Femur (tissue), 1 donor: Measurements from ENCODE around the gene LGALS14.

Experiments used
- DNase-seq: peaks from one replicate; pipeline ENCODE4 v3.0.0-alpha.2; 2017

Gene LGALS14

DNA sequence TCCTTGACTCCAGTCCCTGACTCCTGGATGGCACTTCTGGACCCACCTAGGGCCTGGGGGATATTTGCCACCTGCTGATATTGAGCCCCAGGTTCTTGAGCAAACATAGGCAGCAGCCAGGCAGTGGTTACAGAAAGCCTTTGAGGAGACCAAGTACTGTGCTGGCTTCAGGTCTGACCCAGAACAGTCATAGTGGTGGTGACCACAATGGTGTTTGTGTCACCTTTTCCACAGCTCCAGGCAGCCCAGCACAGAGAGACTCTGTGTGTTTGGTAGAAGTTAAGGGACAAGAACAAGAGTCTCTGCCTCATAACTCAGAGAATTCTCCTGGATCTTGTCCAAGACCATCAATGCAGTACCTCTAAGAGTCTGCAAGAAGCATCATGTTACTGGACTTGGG, 48.1 kb downstream of the LGALS14 start:
- no peak for DNase-seq

DNA sequence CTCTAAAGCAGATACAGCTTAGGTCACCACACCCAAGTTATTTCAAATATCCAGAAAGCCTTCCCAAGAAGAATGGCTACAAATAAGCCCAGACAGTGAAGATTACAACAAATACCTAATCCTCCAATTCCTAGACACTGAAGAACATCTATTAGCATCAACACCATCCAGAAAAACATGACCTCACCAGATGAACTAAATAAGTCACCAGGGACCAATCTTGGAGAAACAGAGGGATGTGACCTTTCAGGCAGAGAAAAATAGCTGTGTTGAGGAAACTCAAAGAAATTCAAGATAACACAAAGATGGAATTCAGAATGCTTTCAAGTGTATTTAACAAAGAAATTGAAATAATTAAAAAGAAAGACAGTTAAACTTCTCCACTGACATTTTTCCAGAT, 48.5 kb downstream of the LGALS14 start:
- DNase-seq, result no peak

DNA sequence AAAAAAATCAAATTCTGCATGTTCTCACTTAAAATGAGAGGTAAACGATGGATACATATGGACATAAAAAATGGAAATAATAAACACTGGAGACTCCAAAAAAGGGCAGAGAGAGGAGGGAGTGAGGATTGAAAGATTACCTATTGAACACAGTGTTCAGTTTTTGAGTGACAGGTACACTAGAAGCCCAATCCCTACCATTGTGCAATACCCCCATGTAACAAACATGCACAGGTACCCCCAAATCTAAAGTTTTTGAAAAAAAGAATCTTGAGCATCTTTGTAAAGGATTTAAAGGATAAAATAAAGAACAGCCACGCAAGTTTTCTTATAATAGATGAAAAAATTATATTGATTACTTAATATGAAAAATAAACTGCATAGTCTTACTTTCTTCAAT, 50.3 kb downstream of the LGALS14 start:
- DNase-seq, result no peak

DNA sequence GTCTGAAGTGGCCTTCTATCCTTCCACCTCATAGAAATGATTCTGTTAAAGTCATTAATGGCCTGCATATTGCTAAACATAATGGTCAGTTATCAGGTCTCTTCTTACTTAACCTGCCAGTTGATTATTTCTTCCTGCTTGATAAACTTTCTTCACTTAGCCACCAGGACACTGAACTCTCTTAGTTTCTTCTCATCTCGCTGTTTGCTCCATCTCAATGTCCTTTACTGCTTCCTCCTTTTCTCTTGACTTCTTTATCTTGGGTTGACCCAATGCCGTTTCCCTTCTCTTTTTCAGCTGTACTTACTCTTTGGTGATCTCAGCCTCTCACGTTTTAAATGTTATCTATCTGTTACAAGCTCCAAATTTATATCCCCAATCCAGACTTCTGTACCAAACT, 50.7 kb downstream of the LGALS14 start:
- DNase-seq, result no peak
